Stimulated activated CD4-positive, alpha-beta T cell treated with anti-CD3 and anti-CD28 coated beads, Interleukin-1b, Interleukin-23, amount 100 ng/mL, for 4 hours (primary cell): ENCODE data around the gene BRINP2.

Experiments
- DNase-seq, 2 donors: peaks; one replicate each; pipeline ENCODE4 v3.0.0-alpha.2; 2020; ENCODE audit warnings: low read depth in 2 of 2

Gene BRINP2

DNA sequence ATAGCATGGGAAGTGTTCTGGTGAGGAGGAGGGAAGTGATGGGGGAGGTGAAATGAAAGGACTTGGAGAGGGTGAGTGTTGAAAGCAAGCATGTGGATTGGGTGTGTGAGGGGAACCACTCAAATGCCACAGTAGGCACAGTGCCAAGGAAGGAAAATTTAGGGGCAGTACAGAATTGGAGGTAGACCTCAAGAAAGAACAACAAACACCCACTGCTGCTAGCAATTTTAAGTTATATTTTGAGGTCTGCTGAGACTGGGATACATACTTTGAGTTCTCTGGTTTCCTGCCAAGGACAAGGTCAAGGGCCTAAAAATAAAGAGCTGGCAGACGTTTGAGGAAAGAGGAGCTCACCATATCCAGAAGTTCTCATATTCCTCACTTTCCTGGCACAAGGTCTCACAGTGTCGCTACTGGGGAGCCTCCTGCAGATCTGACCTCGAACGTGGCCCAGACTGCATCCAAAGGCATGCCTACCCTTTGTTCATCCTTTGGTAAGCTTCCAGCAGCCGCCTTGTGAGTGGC, 104.0 kb downstream of the BRINP2 start:
- no peak for DNase-seq

DNA sequence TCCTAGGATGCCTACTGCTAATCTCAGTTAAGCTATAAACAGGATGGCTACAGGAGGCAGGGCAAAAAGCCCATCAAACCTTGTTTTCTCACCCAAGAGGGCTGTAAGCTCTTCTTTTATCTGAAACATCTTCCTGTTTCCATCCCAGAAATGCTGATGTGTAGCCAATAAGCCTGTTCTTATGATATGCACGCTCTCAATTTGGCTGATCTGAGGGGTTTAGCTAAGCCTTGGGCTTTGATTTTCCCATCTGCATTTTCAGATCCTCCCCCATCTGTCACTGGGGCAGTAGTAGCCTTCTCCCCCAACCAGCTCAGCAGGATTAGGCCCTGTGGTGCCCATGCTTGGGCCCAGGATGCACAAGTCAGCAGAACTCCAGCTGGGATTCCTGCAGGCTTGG, 105.0 kb downstream of the BRINP2 start:
- no peak for DNase-seq

DNA sequence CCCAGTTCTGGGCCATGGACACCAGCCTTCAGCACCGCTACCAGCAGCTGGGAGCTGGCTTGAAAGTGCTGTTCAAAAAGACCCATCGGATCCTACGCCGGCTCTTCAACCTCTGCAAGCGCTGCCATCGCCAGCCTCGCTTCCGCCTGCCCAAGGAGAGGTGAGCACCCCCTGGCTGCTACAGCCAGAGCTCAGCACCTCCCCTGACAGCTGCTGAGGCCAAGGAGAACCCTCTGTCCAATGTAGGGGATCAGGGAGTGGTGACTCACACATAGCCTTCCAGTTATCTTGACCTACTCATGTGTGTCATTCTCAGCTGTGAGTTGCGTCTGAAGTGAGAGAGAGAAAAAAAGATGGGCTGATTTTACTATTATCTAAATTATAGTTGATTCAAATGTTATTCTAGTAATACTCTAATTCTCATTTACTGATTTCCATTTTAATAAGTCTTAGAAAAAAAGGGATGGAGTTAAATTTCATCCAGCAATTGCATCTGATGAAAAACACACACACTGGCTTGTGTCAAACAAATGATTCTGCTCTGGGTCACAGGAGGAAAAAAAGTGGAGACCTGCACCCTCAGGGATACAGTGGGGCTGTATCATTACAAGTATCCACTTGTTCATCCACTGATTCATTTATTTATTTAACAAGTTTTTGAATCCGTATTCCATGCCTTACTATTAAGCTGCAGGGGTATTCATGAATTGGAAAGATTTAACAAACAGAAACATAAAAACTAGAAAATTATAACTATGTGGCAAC, 108.0 kb downstream of the BRINP2 start:
- DNase-seq: no peak

DNA sequence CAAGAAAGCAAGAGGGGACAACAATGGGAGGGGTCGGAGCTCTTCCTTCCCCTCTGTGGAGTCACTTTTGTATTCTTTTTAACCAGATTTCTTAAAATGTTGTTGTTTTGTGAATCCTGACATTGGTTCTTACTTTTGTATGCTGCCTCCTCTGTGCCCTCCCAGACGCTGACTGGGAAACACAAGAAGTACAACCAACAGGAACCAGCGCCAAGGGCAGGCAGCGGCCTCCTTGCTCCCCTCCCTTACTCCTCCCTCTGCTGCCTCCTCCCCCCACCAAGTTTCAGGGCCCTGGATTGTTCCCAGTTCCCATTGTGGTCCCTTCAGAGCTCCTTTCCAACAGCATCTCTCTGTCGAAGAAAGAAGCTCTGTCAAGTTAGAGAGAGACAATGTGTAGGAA, 111.1 kb downstream of the BRINP2 start:
- DNase-seq: no peak

DNA sequence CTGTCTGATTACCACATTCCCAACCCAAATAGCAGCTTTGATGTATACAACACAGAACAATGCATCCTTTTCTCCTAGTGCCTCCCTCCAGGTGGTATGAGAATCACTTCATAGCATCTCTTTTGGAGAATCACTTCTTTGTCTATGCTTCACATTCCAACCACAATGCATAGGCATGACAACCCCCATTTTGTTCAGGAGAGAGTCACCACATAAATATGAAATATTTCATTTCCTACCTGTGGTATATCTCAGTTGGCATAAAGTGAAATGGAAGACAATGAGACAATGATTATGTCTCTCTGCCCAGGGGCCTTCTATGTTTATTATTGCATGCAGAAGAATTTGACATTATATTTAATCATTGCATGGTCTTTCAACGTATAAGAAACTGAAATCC, 112.2 kb downstream of the BRINP2 start:
- no peak for DNase-seq

DNA sequence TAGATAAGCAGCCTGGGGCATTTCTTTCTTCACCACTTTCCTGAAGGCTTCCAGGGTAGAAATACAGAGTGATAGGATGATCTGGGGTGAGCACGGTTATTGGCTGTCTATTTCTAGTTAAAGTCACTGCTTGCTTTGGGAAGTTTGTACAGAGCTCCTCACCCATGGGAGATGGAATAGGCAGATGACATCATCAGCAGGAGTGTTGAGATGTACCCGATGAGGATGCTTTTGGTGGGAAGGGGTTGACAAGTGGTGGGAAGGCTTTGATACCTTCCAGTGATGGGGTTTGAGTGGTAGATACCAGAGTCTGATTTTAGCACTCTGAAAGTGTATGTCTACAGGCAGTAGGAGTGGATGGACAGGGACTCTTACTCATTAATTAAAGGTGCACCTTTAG, 112.6 kb downstream of the BRINP2 start:
- no peak for DNase-seq

DNA sequence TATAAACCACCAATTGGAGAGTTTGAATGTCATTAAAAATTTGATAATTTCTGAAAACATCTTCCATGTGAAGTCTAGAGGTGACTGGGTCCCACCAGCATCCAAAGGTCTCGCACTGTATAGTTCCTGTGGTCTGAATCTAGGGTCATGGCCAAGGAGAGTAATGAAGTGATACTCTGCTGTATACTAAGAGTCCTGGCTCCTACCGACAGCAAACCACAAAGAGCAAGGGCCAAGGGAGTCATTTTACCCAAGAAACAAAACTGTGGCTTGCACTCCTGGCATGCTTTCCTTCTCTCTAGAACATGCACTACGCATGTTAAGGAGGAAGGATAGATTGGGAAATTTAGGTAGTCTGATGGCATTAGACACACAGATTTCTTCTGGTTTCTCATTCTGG, 115.6 kb downstream of the BRINP2 start:
- no peak for DNase-seq

DNA sequence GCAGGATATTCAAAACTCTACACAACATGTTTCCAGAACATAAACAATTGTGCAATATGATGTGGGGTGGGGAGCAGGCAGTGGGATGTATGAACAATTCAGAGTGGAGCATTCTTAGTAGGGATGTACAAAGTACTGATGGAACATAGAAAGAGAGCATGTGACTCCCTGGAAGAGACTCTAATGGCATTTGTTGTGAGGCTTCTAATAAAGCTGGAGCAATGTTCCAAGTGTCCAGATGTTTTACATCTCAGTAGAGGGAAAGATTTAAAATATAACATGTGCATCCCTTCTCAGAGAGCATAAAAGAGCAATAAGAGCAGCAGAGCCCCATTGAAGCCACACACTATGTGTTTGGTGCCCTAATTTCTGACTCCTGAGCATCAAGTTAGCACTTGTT, 116.5 kb downstream of the BRINP2 start:
- no peak for DNase-seq

DNA sequence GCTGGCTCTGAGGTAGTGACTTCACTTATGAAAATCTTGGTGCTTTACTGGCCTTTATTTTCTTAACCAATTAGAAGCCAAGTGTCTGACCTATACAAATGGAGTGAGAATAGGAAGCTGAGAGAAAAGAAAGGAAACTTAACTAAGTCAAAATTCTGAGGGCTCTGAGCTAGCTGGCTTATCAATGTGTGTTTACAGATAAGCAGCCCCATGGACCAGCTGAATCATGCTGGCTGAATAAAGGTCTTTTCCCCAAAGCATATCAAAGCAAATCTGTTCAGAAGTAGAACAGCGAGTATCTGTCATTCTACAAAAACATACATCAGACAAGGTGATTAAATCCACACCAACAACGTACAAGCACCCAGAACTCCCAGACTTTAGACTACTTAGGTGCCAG, 117.2 kb downstream of the BRINP2 start:
- no peak for DNase-seq

DNA sequence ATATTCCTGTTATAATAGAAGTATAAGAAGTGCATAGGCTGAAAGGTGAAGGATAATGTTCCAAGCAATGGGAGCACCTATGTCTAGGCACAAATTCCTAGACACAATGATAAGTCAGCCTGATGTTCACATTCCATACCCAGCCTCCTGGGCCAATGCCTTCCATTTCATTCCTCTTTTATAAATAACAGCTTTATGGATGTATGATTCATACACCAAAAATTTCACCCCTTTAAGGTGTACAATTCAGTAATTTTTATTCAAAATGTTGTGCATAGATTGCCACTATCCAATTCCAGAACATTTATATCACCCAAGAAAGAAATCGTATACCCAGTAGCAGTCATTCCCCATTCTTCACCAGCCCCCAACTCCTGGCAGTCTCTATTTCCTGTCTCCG, 118.8 kb downstream of the BRINP2 start:
- no peak for DNase-seq

DNA sequence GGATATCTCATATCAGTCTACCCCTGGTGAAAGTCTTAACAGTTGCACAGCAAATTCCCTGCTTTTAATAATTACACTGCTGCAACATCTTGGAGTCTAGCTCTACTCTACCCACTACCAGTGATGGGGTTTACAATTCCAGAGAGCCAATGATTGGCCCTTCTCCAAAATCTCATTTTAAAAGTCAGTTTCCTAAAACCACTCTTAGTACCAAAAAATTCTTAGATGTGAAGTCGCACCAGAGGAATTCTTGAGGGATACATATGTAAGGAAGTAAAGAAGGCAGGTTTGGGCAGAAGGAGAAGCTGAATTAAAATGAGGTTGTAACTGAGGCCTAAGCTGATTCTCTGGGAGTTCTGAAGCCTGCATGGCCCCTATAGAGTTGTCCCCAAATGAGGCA, 129.7 kb downstream of the BRINP2 start:
- DNase-seq: no peak

DNA sequence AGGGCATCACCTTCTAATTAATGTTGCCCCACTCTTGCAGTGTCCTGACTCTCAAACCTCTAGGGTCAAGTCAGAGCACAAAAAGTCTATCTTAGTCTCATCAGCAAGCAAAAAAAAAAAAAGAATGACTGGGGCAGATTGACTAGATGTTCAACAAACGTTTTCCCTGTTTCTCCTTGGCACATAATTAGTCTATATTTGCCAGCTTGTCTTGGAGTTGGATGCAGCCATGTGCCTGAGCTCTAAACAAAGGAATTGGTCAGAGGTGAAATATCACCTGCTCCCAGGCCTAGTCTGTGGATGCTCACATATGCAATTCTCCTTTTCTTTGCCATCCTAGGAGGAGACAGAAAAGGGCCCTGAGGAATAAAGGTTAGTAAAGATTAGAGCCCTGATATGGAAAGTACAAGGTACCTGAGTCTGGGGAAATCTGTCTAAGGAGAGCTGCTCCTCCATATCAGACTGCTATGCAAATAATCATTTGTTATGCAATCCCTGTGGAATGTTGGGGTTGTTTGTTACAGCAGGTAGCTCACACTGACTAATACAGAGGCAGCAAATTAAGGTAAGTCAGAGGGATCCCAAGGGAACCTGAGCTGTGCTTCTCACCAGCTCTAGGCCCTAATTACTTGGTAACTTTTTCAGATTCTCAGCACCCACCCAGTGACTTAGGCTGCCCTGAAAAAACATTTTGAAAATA, 130.8 kb downstream of the BRINP2 start:
- DNase-seq: no peak

DNA sequence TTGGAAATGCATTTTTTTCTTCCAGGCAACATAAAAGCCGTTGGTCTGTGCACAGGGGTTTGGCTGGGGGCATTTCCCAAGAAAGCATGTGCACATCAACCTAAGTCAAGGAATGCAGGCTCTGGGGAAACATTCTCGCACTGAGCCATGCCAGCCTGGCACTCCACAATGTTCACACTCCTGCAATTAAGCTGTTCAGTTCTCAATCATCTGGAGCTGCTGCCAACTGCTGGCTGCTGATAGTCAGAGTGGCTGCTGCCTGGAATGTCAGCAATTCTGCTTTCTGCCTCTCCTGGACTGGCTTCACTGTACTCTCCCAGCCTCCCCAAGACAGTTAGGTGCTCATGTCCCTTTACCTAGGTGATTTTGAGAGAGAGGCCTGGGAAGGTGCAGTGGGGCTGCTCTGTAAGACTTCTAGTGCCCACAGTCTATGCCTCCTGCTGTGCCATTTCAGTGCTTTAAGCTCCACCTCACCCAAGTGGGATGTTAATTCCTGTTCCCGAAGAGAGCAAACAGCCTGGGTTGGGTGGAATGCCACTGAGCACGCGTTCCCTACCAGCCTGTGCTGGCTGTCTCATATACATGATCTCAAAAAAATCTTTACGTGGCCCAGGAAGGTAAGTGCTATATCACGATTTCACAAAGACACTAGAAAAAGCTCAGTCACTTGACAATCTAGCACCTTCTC, 131.7 kb downstream of the BRINP2 start:
- DNase-seq: no peak

DNA sequence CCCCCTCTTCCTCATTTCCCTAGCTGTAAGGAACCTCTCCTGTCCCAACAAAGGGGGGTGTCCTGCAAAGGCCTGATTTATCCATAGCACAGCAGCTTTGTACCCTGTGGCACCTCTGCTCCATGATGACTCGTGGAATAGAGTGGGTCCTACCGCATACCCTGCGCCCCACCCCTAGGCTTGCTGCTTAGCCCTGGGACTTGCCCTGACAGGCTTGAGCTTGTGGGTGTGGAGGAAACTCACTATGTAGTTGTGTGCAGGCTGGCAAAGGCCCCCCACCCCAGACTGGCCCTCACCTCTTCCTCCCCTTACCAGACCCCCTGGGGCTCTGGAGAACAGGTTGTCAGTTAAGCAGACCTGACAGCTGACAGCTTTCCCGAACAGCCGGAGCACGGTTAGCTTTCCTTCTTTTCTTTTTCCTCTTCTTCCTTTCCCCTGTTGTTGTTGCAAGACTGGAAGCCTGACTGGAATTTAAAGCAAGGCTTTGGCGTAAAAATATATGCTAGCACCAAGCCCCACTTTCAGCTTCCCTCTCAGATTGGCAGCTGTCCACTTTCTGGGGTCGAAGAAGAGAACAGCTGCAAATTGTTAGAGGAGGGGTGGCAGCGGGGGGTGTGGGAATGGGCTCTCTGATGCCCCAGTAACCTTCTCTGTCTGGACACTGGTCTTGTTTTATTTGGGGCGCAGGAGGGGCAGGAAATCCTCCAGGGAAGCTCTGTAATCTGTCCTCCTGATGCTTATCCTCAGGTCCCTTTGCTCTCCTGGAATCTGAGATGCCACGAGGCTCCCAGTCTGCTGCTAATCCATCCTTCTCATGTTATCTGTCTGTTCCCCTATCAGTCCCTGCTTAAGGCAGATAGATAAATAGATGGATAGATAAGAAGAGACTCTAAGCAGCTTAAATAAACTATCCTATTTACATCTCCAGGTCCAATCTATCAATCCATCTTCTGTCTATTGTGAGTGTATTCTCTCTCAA, 134.6 kb downstream of the BRINP2 start:
- DNase-seq: no peak

DNA sequence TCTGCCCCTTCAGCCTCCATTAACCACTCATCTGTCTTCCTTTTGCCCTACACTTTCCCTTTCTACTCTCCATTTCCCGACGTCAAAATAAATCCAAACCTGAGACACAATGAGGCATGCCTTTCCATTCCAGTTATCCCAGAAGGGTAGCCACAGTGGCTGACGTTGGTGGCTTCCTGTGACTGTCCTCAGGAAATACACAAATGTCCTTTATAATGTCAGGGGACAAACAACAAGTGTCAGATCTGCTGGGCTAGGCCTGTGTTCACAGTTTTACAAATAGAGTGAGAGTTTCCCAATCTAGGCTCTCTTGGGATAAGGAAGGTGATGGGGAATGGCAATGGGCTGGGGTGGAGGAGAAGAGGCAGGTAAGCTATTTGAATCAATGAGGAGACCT, 135.3 kb downstream of the BRINP2 start:
- DNase-seq: no peak

DNA sequence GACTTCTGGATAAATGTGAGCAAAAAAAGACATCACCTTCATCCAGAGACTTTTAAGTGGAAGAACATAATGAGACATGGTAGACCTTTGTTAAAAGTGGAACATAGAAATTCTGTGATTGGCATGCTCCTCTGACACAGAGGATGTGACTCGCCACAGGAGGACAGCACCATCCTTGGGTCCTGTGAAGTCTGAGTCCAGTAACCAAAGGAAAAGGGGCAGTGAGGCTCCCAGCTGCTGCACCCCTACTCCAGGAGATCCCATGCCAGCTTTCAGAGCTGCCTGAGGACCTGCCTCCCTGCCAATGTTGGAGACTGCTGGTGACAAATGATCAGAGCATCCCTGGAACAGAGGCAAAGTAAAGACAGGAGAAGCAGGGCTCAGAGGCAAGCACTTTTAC, 136.2 kb downstream of the BRINP2 start:
- no peak for DNase-seq

DNA sequence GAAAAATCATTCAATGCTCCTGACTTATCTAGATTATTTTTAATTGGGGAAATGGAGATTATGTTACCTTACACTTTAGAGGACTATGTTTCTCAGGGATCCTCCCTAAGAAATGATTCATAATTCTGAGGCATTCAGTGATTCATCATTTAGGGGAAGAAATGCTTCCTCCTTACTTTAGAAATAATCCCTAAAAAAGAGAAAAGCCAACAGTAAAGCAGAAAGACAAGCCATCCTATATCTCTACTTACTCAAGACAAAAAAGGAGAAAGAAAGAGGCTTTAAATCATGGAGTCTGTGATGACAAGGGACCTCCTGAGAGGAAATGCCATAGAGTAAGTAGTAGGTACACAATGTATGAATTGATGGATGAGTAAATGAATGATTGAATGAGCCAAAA, 137.0 kb downstream of the BRINP2 start:
- DNase-seq: no peak

DNA sequence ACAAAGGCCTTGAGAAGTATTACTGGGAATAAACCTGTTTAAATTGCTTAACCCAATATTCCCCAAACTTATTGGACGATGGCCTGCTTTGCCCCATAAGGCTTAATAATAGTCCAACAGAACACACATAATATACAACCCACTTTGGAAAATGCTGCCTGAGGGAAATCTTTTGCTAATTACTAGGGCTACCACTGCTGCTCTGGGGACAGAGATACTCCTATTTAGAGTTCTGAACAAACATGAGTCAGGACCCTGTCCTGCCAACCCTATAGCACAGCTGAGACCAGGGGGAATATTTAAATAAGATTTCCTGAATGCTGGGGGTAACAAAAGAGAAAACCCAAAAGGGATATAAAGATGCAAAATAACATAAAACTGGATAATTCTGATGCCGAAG, 139.1 kb downstream of the BRINP2 start:
- DNase-seq: no peak

DNA sequence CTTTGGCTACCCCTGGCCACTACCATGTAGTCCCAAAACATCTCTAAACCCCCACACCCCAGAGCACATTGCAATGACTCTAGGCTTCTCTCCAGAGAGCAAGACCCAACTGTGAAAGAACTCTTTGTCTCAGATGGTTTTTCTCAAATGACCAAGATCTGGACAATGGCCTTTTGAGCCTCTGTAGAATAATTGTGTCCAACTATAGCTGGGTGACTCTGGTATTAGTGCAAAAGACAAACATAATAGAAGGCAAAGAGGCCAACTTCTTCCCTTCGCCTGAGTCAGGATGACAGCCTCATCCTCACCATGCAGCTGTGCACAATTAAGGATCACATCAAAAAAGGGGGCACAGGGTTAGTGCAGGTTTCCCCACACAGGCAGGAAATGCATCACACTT, 139.6 kb downstream of the BRINP2 start:
- DNase-seq: no peak

DNA sequence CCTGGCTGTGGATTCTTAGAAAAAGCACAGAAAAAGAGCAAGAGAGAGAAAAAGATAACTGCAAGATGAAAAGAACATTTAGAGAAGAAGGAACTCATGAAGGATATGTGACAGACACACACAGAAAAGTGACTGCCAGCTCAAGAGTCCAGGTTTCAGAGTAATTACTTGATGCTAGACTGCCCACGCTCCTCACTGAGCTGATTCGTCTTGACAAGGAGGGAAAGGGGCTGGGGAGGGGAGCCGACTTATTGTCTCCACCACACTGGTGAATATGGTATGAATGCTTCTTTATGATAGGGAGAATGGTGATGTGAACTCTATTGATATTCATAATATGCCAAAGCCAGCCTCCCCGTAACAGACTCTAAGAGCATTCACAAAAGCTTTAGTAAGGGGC, 140.4 kb downstream of the BRINP2 start:
- no peak for DNase-seq

DNA sequence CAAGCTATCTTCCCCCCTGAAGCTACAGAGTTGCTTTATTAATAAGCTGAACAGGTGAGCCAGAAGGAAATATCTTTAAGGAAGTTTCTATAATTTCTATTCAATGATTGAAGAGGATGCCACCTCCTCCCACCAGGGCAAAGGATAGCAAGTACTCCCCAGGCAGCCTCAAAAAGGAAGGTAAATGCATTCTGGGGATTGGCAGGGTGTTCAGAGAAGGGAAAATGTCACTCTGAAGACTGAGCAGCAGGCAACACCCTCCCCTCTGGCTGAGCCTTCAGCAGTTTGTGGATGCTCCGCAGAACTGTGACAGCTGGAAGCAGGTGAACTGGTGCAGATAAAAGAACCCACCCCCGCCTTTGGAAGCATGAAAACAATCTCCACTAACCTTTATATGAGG, 140.8 kb downstream of the BRINP2 start:
- DNase-seq: no peak

DNA sequence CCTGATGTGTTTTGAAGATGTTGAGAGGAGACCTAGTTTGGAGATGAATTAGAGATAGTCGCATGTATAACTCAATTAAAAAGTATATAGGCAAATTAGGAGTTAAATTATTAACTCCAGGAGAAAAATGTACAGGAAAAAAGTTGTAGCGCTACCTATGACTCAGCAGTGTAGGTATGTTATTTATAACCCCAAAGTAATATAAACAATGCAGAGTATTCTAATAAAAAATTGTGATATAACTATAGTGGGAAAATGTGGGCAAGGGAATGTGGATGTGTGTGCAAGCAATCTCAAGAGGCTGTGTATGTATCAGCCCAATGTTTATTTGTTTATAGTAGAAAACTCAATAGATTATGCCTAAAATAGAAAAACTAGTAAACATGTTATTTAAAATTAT, 144.5 kb downstream of the BRINP2 start:
- DNase-seq: no peak
